ENCODE measurements around the gene MACF1.
"Not testable (repeated sequence)": the region's sequence is repeated elsewhere in the genome, so short reads cannot be mapped to it uniquely, and the experiment has no call there.

GRCh38 chr1:39475551-39475950 is 271.1 kb downstream of the MACF1 start:
- not testable (repeated sequence) for TF ChIP-seq POLR2AphosphoS5, EP300 (IDR thresholded peaks at IDR 0.05)
